Esophagus muscularis mucosa (tissue), 4 donors: Measurements from ENCODE around the gene POU2F1. TPM values are rescaled to one million over a fixed set of nuclear protein-coding genes. Genes with fewer than 3 reads are reported as not detected.

Experiments
- DNase-seq: peaks from one replicate; pipeline ENCODE4 v3.0.0-alpha.2; 2017; ENCODE audit errors: extremely low spot score
- H3K27ac ChIP-seq, 4 donors: fragments of 200-600 bp; sonication (generic); replicated peaks in 1 of 4; 1 replicate in 3 of 4; 2 replicates in 1 of 4; pipeline ENCODE4 v1.5.1; 2016 to 2019; ENCODE audit warnings: mild to moderate bottlenecking in 1 of 4
- H3K27me3 ChIP-seq, 4 donors: fragments of 200-600 bp; sonication (generic); one replicate each; pipeline versions ENCODE4 v1.5.1 to v1.6.0; 2016 to 2019
- H3K36me3 ChIP-seq, 4 donors: fragments of 200-600 bp; sonication (generic); one replicate each; pipeline ENCODE4 v1.5.1; 2016 to 2019
- H3K4me1 ChIP-seq, 4 donors: fragments of 200-600 bp; sonication (generic); one replicate each; pipeline ENCODE4 v1.5.1; 2016 to 2019
- H3K4me3 ChIP-seq, 4 donors: fragments of 200-600 bp; sonication (generic); 1 replicate in 2 of 4; 2 replicates in 2 of 4; pipeline ENCODE4 v1.5.1; 2016 to 2019; ENCODE audit warnings: mild to moderate bottlenecking in 4 of 4, moderate library complexity in 1 of 4
- H3K9me3 ChIP-seq, 4 donors: fragments of 200-600 bp; sonication (generic); 1 replicate in 3 of 4; 2 replicates in 1 of 4; pipeline ENCODE4 v1.5.1; 2016 to 2019
- CTCF ChIP-seq, 3 experiments: fragments of 200-600 bp in 2 of 3; fragments of 450-650 bp in 1 of 3; sonication (generic) in 2 of 3; IDR thresholded peaks; one replicate each; pipeline ENCODE4 v1.5.1; 2017 to 2019; ENCODE audit warnings: antibody characterized with exemption in 3 of 3, mild to moderate bottlenecking in 2 of 3, moderate library complexity in 1 of 3
- EP300 ChIP-seq: sonication (generic); formaldehyde crosslinking; IDR thresholded peaks from one replicate; pipeline ENCODE4 v1.6.1; 2017; ENCODE audit warnings: antibody characterized with exemption
- POLR2A ChIP-seq: fragments of 450-650 bp; IDR thresholded peaks from one replicate; pipeline ENCODE4 v1.6.1; 2017; ENCODE audit warnings: antibody characterized with exemption, moderate library complexity, mild to moderate bottlenecking, low read depth
- POLR2AphosphoS5 ChIP-seq, 2 donors: sonication (generic); formaldehyde crosslinking; IDR thresholded peaks; one replicate each; pipeline ENCODE4 v1.6.1; 2017; ENCODE audit warnings: antibody characterized with exemption in 2 of 2
- WGBS: methylation state at CpG from one replicate; pipeline ENCODE4 v1.1.5; 2018; 5-methylcytosine and 5-hydroxymethylcytosine counted together
- intact Hi-C: fragments of 100-400 bp; cut with DNase I; formaldehyde crosslinking; loops from one replicate; pipeline ENCODE4 v1.15.1; 2023
- total RNA-seq, 4 donors: library from RNA; depleted of rRNA; stranded (reverse); fragments of >200 nt; gene quantifications; one replicate each; pipeline versions ENCODE4 v1.1.0 to v1.2.1, GENCODE V29; 2016

Gene POU2F1
- total RNA-seq, 4 donors from 2014 or later = 7.3 to 13.4 (median 10.4) TPM

- intact Hi-C loops = loop anchor here (5.0 kb wide), 1 partner anchor 132 kb away; no protein-coding TSS in a partner anchor
Measured at GRCh38 chr1:167400359-167400953, 179.8 kb downstream of the POU2F1 start.

GRCh38 chr1:167401260-167401873 is 180.7 kb downstream of the POU2F1 start:
- Histone ChIP-seq H3K4me3 (no peak overlapping the region), H3K27me3 (no peaks in the 10 kb centered on the region), H3K27ac (no peak overlapping the region), H3K36me3 (peaks cover 21 to 66% (median 42%) of the 10 kb centered on the region in 4 donors), H3K9me3 (no peaks in the 10 kb centered on the region), H3K4me1 (peaks cover 0 to 10% (median 3%) of the 10 kb centered on the region in 4 donors)
- no peak for DNase-seq
- TF ChIP-seq CTCF (IDR thresholded peaks at IDR 0.05) = peak; percentile 37 to 43 (median 39)
- no peak for TF ChIP-seq EP300
- WGBS = 70% methylated on average over 8 of the region's 8 CpGs
- intact Hi-C loops = loop anchor here (5.0 kb wide), 1 partner anchor 131 kb away; no protein-coding TSS in a partner anchor

More at GRCh38 chr1:167400359-167400953, 179.8 kb downstream of the POU2F1 start:
- H3K4me3 ChIP-seq = no peak overlapping the region
- TF ChIP-seq POLR2A = no peak
- TF ChIP-seq CTCF (IDR thresholded peaks at IDR 0.05) = no peak
- TF ChIP-seq EP300 = no peak
- no peak for TF ChIP-seq POLR2AphosphoS5 (IDR thresholded peaks at IDR 0.05)
- no peak overlapping the region for H3K27ac ChIP-seq
- peaks cover 21 to 67% (median 46%) of the 10 kb centered on the region in 4 donors for H3K36me3 ChIP-seq
- no peaks in the 10 kb centered on the region for H3K9me3 ChIP-seq
- WGBS = 83% methylated on average over 2 of the region's 2 CpGs
- no peaks in the 10 kb centered on the region for H3K27me3 ChIP-seq
- no peak for DNase-seq
- peaks cover 0 to 10% (median 3%) of the 10 kb centered on the region in 4 donors for H3K4me1 ChIP-seq

GRCh38 chr1:167404161-167404888 is 183.6 kb downstream of the POU2F1 start:
- no peak for DNase-seq
- no peak overlapping the region for H3K27ac ChIP-seq
- intact Hi-C loops = loop anchor here (5.0 kb wide), 1 partner anchor 128 kb away; no protein-coding TSS in a partner anchor
- no peak overlapping the region for H3K4me3 ChIP-seq
- peaks cover 0 to 10% (median 3%) of the 10 kb centered on the region in 4 donors for H3K4me1 ChIP-seq
- H3K36me3 ChIP-seq = peaks cover 4 to 45% (median 23%) of the 10 kb centered on the region in 4 donors
- 79% methylated on average over 4 of the region's 4 CpGs for WGBS
- H3K9me3 ChIP-seq = no peaks in the 10 kb centered on the region
- no peak for TF ChIP-seq EP300
- no peak for TF ChIP-seq POLR2AphosphoS5 (IDR thresholded peaks at IDR 0.05)
- no peak for TF ChIP-seq POLR2A
- no peak for TF ChIP-seq CTCF (IDR thresholded peaks at IDR 0.05)
- H3K27me3 ChIP-seq = no peaks in the 10 kb centered on the region

GRCh38 chr1:167404908-167405307 is 184.2 kb downstream of the POU2F1 start:
- intact Hi-C loops = loop anchor here (5.0 kb wide), 1 partner anchor 127 kb away; no protein-coding TSS in a partner anchor
- Histone ChIP-seq H3K27ac (no peak overlapping the region), H3K9me3 (no peaks in the 10 kb centered on the region), H3K4me3 (no peak overlapping the region), H3K36me3 (peaks cover 0 to 40% (median 18%) of the 10 kb centered on the region in 4 donors), H3K27me3 (no peaks in the 10 kb centered on the region), H3K4me1 (peaks cover 0 to 10% (median 3%) of the 10 kb centered on the region in 4 donors)
- WGBS = 75% methylated on average over 3 of the region's 3 CpGs
- no peak for DNase-seq
- TF ChIP-seq POLR2A (no peak), POLR2AphosphoS5 (IDR thresholded peaks at IDR 0.05) (no peak), CTCF (IDR thresholded peaks at IDR 0.05) (no peak), EP300 (no peak)
